GM21367 (cell line): Measurements from ENCODE around the gene COPS8.

ENCODE experiments used
- ATAC-seq: cut with Tn5 transposase; IDR thresholded peaks from one replicate; pipeline ENCODE4 v1.9.1; 2021; ENCODE audit not compliant: unreplicated experiment

COPS8 gene

DNA sequence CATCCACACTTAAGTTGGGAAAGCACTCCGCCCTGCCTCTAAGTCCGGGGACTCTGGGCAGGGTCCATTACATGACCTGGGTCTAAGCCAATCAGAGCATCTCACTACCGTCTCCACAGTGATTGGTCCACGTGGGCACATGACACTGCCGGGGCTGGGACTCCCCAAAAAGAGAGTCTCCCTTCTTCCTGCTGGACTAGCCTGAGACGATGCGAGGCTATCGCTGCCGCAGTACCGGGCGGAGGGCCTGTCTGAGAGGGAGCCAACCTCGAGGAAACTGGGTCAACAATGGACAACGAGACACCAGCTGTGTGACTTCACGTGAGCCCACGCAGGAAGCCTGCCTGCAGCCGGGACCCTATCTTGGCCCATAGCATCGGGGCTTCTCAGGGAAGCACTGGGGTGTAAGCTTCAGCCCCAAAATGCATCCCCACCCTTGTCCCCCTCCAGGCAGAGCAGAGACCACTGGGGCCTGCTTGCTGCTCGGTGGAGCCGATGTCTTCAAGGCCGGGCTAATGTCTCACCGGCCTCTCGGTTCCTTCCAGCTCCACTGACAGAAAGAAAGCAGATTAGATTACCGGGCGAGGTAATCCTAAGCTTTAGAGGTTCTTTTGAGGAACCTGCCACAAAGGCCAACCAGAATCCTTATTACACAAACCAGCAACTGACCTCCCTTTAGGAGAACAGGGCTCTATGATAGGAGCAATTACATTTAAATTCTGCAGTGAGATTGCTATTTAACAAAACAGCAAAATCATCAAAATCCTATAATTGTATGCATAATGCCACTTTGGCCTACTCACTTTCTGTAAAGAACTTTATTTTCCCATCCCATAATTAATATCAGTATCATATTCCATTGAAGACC is 21.3 kb upstream of the COPS8 start:
- ATAC-seq, result no peak

DNA sequence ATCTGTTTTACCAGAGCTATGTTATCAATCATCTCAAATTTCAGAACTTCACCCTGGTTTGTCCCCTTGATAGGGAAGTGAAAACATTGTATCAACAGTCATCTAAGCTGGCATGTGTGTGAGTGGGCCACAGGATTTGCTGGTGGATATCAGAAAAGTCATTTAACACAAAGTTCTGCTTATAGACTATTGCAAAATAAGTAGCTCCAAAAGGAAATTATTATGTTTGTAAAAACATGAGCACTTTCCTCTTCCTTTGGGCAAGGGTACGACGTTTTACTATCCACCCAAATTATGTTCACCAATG is 20.7 kb upstream of the COPS8 start:
- ATAC-seq, result no peak

DNA sequence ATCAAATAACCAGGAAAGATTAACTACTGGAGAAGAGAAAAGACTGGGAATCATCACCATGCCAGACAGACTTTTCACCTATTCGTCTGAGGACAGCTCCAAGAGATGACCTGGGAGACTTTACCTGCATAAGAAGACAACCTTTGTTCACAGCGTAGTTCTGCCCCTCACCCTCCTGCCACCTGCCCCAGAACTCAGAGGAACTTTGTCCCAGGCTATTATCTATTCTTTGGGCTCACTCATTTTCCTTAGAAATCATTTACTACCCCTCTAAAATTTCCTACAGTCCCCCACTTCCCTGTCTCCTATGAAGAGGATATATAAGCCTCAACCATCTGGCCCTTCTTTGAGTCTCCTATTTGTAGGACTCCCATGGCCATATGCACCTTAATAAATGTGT is 19.3 kb upstream of the COPS8 start:
- no peak for ATAC-seq

DNA sequence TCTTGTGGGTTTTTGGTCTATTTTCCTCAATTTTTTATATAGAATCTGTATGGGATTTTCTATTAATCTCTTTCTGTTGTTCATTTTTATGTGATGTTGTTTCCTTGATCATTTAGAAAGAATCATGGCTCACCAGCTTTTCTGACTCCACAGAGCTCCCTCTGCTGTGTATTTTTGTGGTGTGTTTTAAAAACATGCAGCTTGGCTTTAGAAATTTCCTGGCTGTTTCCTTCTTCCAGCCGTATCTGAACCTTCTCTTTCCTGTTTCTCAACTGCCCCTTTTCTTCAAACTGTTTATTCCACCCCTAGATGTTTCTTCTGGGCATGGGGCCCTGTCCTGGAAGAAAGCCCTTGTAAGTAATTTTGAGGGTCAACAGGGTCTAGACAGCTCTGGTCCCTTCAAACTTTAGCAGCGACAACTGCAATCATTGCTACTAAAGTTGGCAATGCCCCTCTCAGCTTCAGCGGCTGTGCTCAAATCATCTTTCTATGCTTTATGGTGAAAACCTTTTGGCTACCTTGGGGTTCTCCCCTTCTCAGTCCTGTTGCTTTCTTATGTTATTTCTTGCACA is 17.6 kb upstream of the COPS8 start:
- no peak for ATAC-seq

DNA sequence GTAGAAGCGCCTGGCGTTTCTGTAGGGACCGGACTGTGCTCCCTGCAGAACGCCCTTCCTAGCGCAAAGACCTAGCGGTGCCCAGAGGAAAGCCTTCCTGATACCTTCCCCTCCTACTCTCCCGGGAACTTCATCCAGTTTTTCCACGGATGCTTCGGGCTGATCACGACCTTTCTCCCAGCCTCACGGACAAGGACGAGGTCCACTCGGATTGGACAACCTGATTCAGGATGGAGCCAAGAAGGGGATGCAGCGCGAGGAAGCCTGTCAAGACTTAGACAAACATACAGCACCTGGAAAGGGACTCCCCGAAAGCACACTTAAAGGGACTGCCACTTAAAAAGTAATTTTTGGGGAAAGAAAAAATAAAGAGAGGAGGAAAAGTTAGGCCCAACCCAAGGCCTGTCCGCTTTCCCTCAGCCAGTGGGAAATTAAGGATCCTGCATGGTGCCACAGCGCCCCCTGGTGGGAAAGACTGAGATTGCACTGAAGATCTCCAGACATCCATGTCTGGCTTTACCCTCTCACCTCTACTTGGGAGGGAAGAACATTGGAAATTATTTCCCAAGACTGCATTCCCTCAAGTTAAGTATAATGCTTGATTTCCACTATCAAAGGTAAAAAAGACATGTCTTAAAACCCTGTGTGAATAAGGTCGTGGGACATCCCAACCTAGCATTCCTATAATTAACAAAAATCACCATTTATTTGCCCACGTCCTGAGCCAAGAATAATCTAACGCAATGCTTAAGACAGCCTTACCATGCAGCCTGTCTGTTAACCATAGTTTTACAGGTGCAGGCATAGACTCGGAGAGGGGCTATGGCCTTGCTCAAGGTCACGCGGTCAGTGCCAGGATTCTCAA is 13.4 kb upstream of the COPS8 start:
- ATAC-seq, result no peak

DNA sequence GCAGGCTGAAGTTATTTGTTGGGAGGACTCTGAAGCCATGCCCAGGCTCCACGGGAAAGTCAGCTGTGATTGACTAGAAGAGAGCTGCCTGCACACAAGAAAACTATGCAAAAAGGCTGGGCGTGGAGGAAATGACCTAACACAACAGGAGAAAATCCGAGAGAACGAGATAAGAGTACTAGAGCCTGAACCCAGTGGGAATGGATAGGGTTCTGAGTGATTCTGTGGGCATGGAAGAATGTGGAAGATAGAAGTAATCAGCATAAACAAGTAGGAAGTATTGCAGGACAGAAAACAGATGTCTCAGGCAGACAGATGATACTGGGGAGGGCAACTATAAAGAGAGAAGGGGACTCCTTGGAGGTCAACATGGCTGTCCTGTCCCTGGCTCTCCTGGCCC is 12.1 kb upstream of the COPS8 start:
- ATAC-seq, result no peak

DNA sequence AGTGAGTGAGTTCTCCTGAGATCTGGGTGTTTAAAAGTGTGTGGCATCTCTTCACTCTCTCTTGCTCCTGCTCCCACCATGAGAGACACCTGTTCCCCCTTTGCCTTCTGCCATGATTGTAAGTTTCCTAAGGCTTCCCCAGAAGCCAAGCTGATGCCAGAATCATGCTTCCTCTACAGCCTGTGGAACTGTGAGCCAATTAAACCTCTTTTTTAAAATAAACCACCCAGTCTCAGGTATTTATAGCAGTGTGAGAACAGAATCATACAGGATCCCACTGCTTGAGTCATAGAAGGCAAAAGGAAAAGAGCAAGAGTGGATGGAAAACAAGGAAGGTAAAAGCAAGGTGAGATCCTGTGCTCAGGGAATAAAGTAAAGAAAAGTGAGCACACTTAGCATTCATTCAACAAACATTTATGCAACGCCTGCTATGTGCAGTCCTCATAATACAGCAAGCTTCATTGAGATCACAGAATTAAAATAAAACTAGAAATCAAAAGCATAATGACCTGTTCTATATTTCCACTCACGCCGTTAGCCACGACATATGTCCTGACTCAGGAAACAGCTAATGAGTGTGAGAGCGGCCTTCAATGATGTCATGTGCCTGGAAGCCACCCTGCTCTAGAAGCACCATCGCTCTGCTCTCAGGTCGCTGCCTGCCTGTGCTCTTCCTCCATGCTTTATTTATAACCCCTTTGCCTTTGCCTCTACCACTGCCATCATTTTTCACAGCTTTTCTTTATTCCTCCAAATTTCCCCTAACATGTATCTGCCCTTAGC is 11.3 kb upstream of the COPS8 start:
- ATAC-seq, result no peak

DNA sequence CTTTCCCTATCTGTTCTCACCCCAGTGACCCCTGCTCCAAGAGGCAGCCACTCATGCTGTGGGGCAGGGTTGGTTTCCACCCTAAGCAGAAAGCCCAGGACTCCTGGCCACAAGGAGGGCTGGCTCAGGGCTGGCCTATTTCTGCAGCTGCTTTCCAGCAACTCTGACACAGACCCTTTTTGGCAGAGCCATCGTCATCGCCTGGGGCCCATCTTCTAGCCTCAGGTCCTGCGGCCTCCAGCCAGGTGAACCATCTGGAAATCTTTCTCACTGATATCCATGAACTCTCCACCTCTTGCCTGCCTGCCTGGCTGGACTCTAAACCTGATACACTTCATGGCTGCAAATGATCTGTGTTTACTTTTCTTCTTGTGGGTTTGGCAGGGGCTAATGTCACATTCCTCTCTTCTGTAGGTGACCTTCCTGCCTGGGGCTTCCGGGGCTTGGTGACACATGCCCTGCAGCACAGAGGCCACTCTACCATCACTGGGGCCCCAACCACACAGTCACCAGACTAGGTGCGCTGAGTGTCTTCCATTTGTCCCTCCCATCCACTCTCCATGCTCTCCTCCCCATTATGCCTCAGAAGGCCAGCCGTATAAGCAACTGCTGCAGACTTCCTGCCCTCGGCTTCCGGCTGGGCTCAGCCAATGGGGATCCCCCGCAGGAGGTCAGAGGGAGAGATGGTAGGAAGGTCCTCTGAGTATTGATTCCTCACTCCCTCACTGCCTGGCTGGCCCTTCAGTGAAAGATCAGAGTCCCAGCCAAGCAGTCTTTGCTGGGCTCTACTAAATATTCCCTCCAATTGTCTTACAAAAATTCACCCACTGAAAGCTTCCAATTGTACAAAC is 9.7 kb upstream of the COPS8 start:
- ATAC-seq, result no peak

DNA sequence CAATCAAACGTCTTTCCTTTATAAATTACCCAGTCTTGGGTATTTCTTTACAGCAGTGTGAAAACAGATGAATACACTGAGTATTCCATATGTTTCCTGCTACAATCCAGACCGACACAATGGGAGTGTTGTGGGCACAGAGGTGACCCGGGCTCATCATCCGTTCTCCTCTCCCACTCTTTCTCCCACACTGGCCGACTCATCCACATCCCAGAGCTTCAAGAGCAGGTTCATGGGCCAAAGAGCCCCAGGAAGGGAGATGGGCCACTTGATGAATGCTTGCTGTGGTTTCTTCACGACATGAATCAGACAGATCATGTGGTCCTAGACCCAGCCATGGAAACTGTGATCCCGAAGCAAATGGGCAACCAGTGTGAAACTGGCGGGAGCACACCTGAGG is 4.1 kb upstream of the COPS8 start:
- ATAC-seq, result no peak

DNA sequence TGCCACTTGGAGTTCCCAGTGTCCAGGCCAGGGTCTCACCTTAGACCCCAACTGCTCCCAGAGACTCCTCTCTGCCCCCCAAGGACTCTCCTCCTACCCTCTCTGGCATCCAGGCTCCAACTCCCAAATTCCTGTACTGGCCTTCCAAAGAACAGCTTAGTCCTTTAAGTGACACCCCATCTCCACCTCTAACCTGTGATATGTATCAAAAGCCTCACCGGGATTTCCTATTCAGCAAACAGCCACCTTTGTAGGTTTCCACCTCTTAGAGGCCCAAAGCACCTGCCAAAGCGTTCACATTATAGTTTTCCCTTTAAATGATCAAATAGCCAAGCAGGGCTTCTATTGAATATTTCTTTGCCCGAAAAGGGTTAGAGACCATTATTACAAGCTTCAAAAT is 2.7 kb upstream of the COPS8 start:
- no peak for ATAC-seq

DNA sequence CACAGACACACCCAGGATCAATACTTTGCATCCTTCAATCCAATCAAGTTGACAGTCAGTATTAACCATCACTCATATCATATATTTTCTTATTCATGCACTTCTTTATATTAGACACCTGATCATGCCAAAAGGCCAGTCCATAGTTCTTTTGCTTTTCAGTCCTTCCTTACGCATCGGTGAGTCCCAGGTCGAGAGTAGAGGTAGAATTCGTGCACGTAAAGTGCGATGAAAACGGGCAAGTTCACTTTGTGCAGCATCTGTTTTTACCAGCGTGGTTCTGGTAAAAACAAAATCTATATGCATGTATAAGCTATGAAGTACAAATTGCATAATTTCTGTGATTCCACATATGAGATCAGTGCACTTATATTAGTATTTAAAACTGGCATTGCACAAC is 1.2 kb upstream of the COPS8 start:
- no peak for ATAC-seq

DNA sequence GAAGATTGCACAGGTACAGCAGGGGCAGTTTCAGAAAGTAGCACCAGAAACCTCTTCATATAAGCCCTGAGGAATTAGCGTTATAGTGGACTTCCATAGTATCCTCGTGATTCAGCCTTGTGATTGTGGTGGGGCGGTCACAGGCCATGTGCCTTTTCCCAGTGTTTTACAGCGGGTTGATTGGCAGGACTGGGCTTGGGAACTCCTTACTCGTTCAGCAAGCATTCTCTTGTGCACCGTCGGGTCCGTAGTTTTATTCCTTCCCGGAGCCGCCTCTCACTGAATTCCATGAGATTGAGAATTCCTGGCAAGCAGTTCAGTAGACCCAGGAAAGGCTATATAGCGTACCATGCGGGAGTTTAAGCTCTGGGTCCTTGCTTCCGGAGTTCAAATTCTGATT is 5.2 kb downstream of the COPS8 start:
- ATAC-seq, result no peak

DNA sequence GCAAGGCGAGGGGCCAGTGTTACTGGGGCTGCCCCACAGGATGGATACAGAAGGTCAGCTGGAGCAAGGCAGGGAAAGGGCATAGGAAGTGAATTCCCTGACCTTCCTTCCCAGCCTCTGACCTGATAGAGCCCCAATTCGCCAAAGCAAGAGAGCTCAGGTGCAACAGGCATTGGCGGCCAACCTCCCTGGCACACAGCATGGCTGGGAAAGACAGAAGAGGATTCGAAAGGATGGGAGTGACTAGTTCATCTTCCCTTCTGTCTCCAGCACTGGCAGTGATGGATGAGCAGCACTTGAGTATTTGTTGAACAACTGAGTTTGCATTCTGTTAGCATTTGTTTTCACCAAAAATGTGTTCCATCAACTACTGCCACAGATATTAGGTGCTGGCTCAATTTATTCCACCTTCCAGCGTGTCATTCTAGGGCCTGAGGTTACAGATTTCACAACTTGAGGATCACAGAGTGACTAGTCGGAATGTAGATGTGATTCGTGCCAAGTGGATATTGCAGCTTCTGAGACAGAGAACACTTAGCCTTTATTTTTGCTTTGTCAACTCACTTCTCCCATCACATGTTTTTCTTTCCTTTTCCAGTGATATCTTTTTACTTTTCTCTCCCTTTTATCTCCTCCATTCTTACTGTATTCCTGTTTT is 6.2 kb downstream of the COPS8 start:
- no peak for ATAC-seq

DNA sequence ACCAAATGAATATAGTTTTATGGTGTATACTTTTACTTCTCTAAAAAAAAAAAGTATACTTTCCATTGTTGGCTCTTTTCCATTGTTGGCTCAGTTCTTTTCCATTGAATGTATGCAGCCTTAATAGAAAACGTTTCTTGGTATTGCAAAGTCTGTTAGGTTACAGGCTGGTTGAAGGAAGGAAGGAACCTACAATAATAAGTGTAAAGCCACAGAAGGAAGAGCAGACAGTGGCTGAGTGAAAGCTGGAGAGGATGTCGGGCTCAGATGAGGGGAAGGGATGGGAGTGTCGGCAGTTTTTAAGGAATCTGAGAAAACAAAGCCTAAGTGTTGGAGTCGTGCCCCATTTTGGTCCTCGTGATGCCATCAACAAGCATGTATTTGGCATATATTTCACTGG is 6.8 kb downstream of the COPS8 start:
- ATAC-seq, result no peak

DNA sequence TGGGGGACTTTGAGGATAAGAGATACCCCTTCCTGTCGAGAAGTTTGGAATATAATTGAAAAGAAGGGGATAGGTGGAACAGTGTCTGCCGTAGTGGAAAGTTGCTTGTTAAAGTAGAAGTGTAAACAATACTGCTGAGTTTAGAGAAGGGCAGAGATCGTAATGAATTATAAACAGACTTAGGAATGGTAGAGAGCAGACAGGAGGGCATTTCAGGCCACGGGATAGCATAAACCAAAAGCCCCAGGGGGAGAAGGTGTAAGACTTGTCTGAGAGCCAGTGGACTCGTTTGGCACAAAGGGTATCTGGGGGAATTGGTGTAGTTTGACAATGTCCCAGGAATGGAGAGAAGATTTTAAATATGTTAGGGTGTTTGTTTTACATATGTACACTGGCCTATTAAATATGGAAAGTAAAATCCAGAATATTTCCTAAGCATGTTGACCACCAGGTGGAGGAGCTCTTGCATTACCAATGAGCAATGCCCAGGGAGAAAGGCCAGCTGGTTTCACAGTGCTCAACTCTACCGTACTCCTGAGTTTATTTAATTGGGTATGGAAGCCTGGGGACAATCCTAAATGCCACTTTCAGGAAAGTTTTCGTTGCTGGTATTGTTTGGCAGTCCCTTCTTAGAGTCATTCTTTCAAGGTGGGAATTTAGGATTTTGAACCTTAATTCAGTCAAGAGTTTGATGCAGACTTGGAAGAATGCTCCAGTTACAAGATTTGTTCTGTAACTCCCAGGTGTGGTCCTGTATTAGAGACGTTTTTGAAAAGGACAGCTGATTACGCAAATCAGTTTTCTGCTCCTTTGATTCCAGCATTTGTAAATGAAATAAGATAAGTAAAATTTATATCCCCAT is 7.5 kb downstream of the COPS8 start:
- ATAC-seq, result no peak

DNA sequence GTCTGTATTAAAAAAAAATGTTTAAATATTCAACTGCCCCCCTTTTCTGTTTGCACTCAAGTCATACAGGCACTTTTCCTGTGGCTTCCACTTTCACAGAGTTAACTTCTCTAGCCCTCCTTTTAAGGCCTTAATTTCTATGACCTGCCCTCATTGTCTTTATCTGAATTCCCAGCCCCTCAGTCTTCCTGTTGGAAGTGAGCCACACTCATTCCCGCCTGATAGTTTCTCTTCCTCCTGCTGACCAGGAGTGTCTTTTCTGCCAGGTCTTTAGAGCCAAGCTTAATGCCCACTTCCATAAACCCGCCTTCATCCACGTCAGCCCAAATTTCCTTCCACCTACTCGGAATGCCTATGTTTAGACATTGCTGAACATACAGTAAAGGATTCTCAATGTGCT is 10.5 kb downstream of the COPS8 start:
- no peak for ATAC-seq

DNA sequence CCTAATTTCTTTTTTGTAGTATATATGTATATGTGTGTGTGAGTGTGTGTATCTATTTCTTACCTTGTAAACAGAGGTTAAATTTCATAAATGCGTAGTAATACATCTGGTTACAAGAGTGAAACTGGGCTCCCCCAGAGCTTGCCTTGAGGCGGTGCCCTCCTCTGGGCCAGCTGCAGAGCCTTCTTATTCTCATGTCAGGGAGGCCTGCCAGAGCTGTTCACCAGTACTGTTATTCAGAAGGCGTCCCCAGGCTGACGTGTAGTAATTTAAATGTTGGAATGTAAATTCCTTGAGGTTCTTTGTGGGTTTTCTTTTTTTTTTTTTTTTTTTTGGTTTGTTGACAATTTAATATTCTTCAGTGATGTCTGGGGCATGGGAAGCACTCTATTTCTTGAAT is 11.2 kb downstream of the COPS8 start:
- no peak for ATAC-seq

DNA sequence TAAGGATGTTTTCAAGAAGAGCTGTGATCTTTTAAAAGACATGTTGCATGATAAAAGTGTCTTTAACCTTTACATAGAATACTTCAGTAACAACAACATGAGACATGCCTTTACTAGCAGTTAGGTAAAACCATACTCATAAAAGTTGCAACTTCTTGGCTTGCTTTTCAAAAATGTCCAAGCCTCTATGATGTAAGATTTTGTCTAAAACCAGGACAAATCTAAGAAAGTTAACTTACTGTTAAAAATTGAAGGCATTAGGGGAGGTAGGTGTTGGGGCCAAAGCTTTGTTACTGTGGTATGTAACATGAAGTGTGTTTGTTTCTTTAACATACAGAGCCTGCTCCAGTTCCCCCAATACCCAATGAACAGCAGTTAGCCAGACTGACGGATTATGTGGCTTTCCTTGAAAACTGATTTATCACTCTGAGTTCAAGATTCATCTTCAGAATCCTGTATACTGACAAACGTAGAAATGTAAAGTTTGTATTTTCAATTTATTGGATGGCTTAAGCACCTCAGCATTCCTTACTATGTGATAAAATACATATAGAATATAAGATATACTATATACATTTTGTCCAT is 11.7 kb downstream of the COPS8 start:
- no peak for ATAC-seq
